ENCODE data around the gene EMX1.

Gene EMX1

DNA sequence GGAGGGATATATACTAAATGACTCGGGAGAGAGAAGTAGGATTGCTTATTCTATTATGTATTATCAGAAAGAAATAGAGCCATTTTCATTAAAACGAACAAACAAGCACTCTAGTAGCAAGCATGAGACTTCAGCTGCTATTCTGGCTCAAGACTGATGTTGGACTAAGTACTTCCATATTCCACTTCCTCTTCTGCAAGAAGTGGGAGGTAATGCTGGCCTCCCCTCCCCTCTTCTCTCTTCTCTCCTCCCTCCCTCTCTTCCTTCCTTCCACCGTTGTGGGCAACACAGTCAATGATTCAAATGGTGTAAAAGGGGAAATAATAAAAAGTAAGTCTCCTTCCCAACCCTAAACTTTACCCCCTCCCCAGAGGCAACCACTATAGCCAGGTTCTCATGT lies 62.6 kb downstream of the EMX1 start:
- H2BK15ac ChIP-seq (replicated peaks; ENCODE audit: low read depth) = no peak overlapping the region
- no peak overlapping the region for H3K27ac ChIP-seq (ENCODE audit: low read depth, low read length)
- no peak overlapping the region for H3K18ac ChIP-seq (ENCODE audit: low read length)
- H2AK5ac ChIP-seq (ENCODE audit: low read length) = no peak overlapping the region
- H3K23ac ChIP-seq (ENCODE audit: low read length) = no peak overlapping the region
- H3K79me2 ChIP-seq (ENCODE audit: control insufficient read depth, insufficient read depth, low read length) = no peaks in the 10 kb centered on the region
- no peaks in the 10 kb centered on the region for H3K36me3 ChIP-seq (ENCODE audit: control insufficient read depth, insufficient read depth, low read length)
- no peak overlapping the region for H2BK5ac ChIP-seq (ENCODE audit: low read length)
- WGBS (ENCODE audit: extremely low coverage, insufficient coverage, low lambda C conversion rate) = no CpG with 5 or more reads among the region's 3 CpGs
- no peak overlapping the region for H3K4ac ChIP-seq (ENCODE audit: low read depth, low read length)
- H3K27me3 ChIP-seq (ENCODE audit: insufficient read depth, low read length, poor library complexity) = no peaks in the 10 kb centered on the region
- H4K8ac ChIP-seq (ENCODE audit: low read depth, low read length) = no peak overlapping the region
- no peak for DNase-seq
- no peak overlapping the region for H4K5ac ChIP-seq (ENCODE audit: low read length)
- H3K9ac ChIP-seq (ENCODE audit: low read length) = no peak overlapping the region
- H3K4me2 ChIP-seq (ENCODE audit: low read length) = no peak overlapping the region
- no peak overlapping the region for H2BK120ac ChIP-seq (ENCODE audit: low read depth, low read length)
- no peaks in the 10 kb centered on the region for H3K4me1 ChIP-seq (ENCODE audit: control insufficient read depth, low read depth, low read length)
- H3K79me1 ChIP-seq (ENCODE audit: low read length) = no peaks in the 10 kb centered on the region
- no peak overlapping the region for H3K4me3 ChIP-seq (ENCODE audit: low read length)
- H3K56ac ChIP-seq (ENCODE audit: low read length) = no peak overlapping the region

DNA sequence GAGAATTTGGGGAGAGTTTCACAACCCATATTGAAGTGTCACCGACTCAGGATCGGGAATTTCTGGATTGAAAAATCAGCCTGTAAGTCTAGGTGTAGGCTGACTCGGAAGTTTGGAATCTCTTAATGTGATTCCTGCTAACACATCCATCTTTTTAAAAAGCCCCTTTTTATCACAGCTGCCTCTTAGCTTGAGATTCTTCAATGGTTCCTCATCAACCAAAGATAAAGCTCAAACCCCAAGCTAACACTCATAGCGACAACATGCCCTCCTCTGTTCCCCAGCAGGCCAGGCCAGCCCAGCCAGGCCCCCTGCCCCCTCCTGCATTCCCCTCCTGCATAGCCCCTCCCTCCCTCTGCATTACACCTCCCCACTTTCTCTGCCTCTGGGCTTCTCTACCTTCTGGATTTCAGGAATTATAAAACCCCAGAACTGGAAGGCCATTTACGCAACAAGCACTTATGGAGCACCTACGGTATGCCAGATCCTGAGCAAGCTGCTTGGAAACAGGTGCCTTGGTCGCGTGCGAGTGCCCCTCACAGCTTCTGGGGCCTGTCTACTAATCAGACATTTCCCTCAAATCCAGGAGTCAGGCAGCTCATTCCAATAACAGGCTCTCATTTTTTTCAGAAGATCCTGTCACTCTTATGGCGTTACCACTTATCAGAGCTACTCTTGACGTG lies 63.4 kb downstream of the EMX1 start:
- Histone ChIP-seq H3K4me2 (ENCODE audit: low read length) (no peak overlapping the region), H3K18ac (ENCODE audit: low read length) (no peak overlapping the region), H2BK5ac (ENCODE audit: low read length) (no peak overlapping the region), H4K5ac (ENCODE audit: low read length) (no peak overlapping the region), H2BK120ac (ENCODE audit: low read depth, low read length) (no peak overlapping the region), H3K23ac (ENCODE audit: low read length) (no peak overlapping the region), H3K79me2 (ENCODE audit: control insufficient read depth, insufficient read depth, low read length) (no peaks in the 10 kb centered on the region), H3K79me1 (ENCODE audit: low read length) (no peaks in the 10 kb centered on the region), H2BK15ac (replicated peaks; ENCODE audit: low read depth) (no peak overlapping the region), H2AK5ac (ENCODE audit: low read length) (no peak overlapping the region), H3K36me3 (ENCODE audit: control insufficient read depth, insufficient read depth, low read length) (no peaks in the 10 kb centered on the region), H3K4me3 (ENCODE audit: low read length) (no peak overlapping the region), H3K27me3 (ENCODE audit: insufficient read depth, low read length, poor library complexity) (no peaks in the 10 kb centered on the region), H3K4me1 (ENCODE audit: control insufficient read depth, low read depth, low read length) (no peaks in the 10 kb centered on the region), H4K8ac (ENCODE audit: low read depth, low read length) (no peak overlapping the region), H3K4ac (ENCODE audit: low read depth, low read length) (no peak overlapping the region), H3K27ac (ENCODE audit: low read depth, low read length) (no peak overlapping the region), H3K9ac (ENCODE audit: low read length) (no peak overlapping the region), H3K56ac (ENCODE audit: low read length) (no peak overlapping the region)
- WGBS (ENCODE audit: extremely low coverage, insufficient coverage, low lambda C conversion rate) = no CpG with 5 or more reads among the region's 11 CpGs
- DNase-seq = peak; percentile 81

DNA sequence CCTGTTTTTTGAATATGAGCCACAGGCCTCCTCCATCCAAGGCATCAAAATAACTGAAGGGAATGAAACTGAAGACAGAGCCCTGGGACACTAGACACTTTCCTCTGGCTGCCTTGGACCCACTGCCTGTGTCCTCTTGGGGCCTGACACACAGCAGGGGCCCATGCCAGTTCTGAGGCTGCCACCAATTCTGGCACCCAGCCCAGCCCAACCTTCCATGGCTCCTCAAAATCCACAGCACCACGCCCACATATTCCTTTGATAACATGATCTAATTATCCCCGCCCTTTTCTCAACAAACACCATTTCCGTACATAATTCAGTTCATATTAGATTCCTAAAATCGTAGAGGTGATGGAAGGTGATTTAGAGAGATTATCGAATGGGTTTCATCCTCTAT lies 64.2 kb downstream of the EMX1 start:
- no peak overlapping the region for H4K8ac ChIP-seq (ENCODE audit: low read depth, low read length)
- no peak overlapping the region for H3K9ac ChIP-seq (ENCODE audit: low read length)
- H3K27me3 ChIP-seq (ENCODE audit: insufficient read depth, low read length, poor library complexity) = no peaks in the 10 kb centered on the region
- no peaks in the 10 kb centered on the region for H3K4me1 ChIP-seq (ENCODE audit: control insufficient read depth, low read depth, low read length)
- H3K18ac ChIP-seq (ENCODE audit: low read length) = no peak overlapping the region
- H3K27ac ChIP-seq (ENCODE audit: low read depth, low read length) = no peak overlapping the region
- H4K5ac ChIP-seq (ENCODE audit: low read length) = no peak overlapping the region
- H3K79me2 ChIP-seq (ENCODE audit: control insufficient read depth, insufficient read depth, low read length) = no peaks in the 10 kb centered on the region
- H2BK15ac ChIP-seq (replicated peaks; ENCODE audit: low read depth) = no peak overlapping the region
- DNase-seq = no peak
- no peak overlapping the region for H2BK5ac ChIP-seq (ENCODE audit: low read length)
- 100% methylated on average over 4 of the region's 5 CpGs for WGBS (ENCODE audit: extremely low coverage, insufficient coverage, low lambda C conversion rate)
- H3K4ac ChIP-seq (ENCODE audit: low read depth, low read length) = no peak overlapping the region
- no peak overlapping the region for H3K56ac ChIP-seq (ENCODE audit: low read length)
- H3K4me3 ChIP-seq (ENCODE audit: low read length) = no peak overlapping the region
- H3K4me2 ChIP-seq (ENCODE audit: low read length) = no peak overlapping the region
- no peaks in the 10 kb centered on the region for H3K79me1 ChIP-seq (ENCODE audit: low read length)
- no peak overlapping the region for H3K23ac ChIP-seq (ENCODE audit: low read length)
- H2AK5ac ChIP-seq (ENCODE audit: low read length) = no peak overlapping the region
- H3K36me3 ChIP-seq (ENCODE audit: control insufficient read depth, insufficient read depth, low read length) = no peaks in the 10 kb centered on the region
- no peak overlapping the region for H2BK120ac ChIP-seq (ENCODE audit: low read depth, low read length)

DNA sequence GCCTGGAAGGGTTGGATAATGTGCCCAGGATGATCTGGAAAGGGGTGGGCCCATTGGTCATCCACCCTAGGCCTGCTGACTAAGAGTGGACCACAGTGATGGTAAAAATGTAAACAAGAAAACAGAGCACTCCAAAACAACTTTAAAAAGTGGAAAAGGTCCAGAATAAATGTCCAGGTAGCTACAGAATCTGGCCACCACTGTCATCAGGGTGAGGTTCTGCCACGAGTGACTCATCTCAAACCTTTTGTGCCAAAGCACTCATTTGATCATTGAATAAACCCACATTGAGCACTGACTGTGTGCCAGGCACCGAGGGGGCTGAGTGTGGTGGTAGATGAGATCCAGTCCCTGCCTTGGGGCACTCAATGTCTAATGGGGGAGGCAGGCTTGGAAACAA lies 64.9 kb downstream of the EMX1 start:
- no CpG with 5 or more reads among the region's 2 CpGs for WGBS (ENCODE audit: extremely low coverage, insufficient coverage, low lambda C conversion rate)
- H3K56ac ChIP-seq (ENCODE audit: low read length) = no peak overlapping the region
- no peak overlapping the region for H3K9ac ChIP-seq (ENCODE audit: low read length)
- H3K23ac ChIP-seq (ENCODE audit: low read length) = no peak overlapping the region
- no peak for DNase-seq
- H3K36me3 ChIP-seq (ENCODE audit: control insufficient read depth, insufficient read depth, low read length) = no peaks in the 10 kb centered on the region
- H4K5ac ChIP-seq (ENCODE audit: low read length) = no peak overlapping the region
- H2BK5ac ChIP-seq (ENCODE audit: low read length) = no peak overlapping the region
- H3K79me2 ChIP-seq (ENCODE audit: control insufficient read depth, insufficient read depth, low read length) = no peaks in the 10 kb centered on the region
- no peak overlapping the region for H2BK15ac ChIP-seq (replicated peaks; ENCODE audit: low read depth)
- H4K8ac ChIP-seq (ENCODE audit: low read depth, low read length) = no peak overlapping the region
- no peak overlapping the region for H3K27ac ChIP-seq (ENCODE audit: low read depth, low read length)
- no peak overlapping the region for H3K4me2 ChIP-seq (ENCODE audit: low read length)
- no peaks in the 10 kb centered on the region for H3K4me1 ChIP-seq (ENCODE audit: control insufficient read depth, low read depth, low read length)
- H2BK120ac ChIP-seq (ENCODE audit: low read depth, low read length) = no peak overlapping the region
- H3K27me3 ChIP-seq (ENCODE audit: insufficient read depth, low read length, poor library complexity) = no peaks in the 10 kb centered on the region
- no peak overlapping the region for H3K4me3 ChIP-seq (ENCODE audit: low read length)
- H2AK5ac ChIP-seq (ENCODE audit: low read length) = no peak overlapping the region
- H3K18ac ChIP-seq (ENCODE audit: low read length) = no peak overlapping the region
- no peaks in the 10 kb centered on the region for H3K79me1 ChIP-seq (ENCODE audit: low read length)
- no peak overlapping the region for H3K4ac ChIP-seq (ENCODE audit: low read depth, low read length)

DNA sequence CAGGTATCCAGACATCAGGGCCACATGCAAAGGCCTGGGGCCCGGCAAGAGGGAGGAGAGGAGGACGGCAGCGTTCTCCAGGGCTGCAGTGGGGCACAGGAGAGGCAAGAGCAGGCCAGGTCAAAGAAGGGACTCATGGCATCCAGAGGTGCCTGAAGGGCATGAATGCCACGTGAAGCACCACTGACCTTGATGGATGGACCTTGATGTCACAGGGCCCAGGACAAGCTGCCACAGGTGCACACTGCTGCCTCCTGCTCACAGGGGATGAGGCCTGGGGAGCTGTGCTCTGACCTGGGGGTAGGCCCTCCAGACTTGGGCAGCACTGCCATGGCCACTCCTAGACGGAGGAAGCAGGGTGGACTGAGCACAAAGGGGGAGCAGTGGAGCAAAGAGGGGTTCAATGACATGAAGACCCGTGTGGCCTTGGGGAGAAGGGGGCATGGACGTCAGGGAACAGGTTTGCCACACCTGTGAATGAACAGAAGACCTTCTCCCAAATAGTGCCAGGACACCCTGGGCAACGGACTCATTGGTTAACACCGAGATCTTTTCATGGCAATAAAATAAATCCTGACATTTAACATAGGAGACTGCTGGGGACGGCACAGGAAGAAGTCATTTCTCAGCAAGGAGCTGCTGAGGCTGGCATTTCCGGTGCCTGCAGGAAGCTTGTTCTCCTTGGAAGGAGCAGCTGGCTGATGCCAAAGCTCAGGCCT lies 65.6 kb downstream of the EMX1 start:
- no peaks in the 10 kb centered on the region for H3K4me1 ChIP-seq (ENCODE audit: control insufficient read depth, low read depth, low read length)
- no peak for DNase-seq
- no peak overlapping the region for H2AK5ac ChIP-seq (ENCODE audit: low read length)
- H3K27me3 ChIP-seq (ENCODE audit: insufficient read depth, low read length, poor library complexity) = no peaks in the 10 kb centered on the region
- H2BK120ac ChIP-seq (ENCODE audit: low read depth, low read length) = no peak overlapping the region
- no peak overlapping the region for H2BK5ac ChIP-seq (ENCODE audit: low read length)
- no peak overlapping the region for H3K4me2 ChIP-seq (ENCODE audit: low read length)
- WGBS (ENCODE audit: extremely low coverage, insufficient coverage, low lambda C conversion rate) = no CpG with 5 or more reads among the region's 11 CpGs
- H3K79me1 ChIP-seq (ENCODE audit: low read length) = no peaks in the 10 kb centered on the region
- H4K5ac ChIP-seq (ENCODE audit: low read length) = no peak overlapping the region
- no peak overlapping the region for H3K18ac ChIP-seq (ENCODE audit: low read length)
- H3K23ac ChIP-seq (ENCODE audit: low read length) = no peak overlapping the region
- H3K4me3 ChIP-seq (ENCODE audit: low read length) = no peak overlapping the region
- no peak overlapping the region for H2BK15ac ChIP-seq (replicated peaks; ENCODE audit: low read depth)
- no peaks in the 10 kb centered on the region for H3K36me3 ChIP-seq (ENCODE audit: control insufficient read depth, insufficient read depth, low read length)
- H3K27ac ChIP-seq (ENCODE audit: low read depth, low read length) = no peak overlapping the region
- H3K9ac ChIP-seq (ENCODE audit: low read length) = no peak overlapping the region
- no peak overlapping the region for H3K56ac ChIP-seq (ENCODE audit: low read length)
- no peak overlapping the region for H4K8ac ChIP-seq (ENCODE audit: low read depth, low read length)
- H3K4ac ChIP-seq (ENCODE audit: low read depth, low read length) = no peak overlapping the region
- no peaks in the 10 kb centered on the region for H3K79me2 ChIP-seq (ENCODE audit: control insufficient read depth, insufficient read depth, low read length)

All from mesendoderm (in vitro differentiated cells).